Vagina (tissue), 2 donors: ENCODE results near the gene CD47.

ENCODE experiments used
- POLR2AphosphoS5 ChIP-seq, 2 donors: sonication (generic); formaldehyde crosslinking; IDR thresholded peaks; one replicate each; pipeline ENCODE4 v1.9.0; 2017; ENCODE audit warnings: antibody characterized with exemption in 2 of 2, mild to moderate bottlenecking in 2 of 2, low read depth in 1 of 2; ENCODE audit not compliant: insufficient read depth in 1 of 2
- TF ChIP-seq, protein P1 (sequence below), 3 experiments: fragments of 450-650 bp in 2 of 3; fragments of 200-600 bp in 1 of 3; sonication (generic) in 1 of 3; IDR thresholded peaks; one replicate each; pipeline ENCODE4 v1.5.1; 2017 to 2019; ENCODE audit warnings: antibody characterized with exemption in 3 of 3, mild to moderate bottlenecking in 2 of 3, moderate library complexity in 2 of 3

DNA sequence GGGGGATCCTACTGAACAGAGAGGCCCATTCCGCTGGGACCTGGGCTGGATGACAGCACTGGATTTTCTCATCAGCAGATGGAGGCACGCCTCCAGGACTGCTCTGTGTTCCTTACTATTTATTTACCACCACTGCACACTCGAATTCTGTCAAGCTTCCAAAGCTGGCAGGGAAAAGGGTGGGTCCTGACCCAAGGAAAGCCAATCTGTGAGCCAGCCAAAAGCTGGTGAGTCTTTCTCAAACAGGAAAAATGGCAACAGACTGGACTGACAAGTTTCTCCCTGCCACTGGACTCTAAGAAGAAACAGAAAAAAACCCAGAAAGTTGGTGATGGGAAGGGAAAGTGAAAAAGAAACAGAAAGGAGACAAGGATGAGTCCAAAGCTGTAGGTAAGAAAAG lies 37.8 kb downstream of the CD47 start:
- TF ChIP-seq, protein P1, sequence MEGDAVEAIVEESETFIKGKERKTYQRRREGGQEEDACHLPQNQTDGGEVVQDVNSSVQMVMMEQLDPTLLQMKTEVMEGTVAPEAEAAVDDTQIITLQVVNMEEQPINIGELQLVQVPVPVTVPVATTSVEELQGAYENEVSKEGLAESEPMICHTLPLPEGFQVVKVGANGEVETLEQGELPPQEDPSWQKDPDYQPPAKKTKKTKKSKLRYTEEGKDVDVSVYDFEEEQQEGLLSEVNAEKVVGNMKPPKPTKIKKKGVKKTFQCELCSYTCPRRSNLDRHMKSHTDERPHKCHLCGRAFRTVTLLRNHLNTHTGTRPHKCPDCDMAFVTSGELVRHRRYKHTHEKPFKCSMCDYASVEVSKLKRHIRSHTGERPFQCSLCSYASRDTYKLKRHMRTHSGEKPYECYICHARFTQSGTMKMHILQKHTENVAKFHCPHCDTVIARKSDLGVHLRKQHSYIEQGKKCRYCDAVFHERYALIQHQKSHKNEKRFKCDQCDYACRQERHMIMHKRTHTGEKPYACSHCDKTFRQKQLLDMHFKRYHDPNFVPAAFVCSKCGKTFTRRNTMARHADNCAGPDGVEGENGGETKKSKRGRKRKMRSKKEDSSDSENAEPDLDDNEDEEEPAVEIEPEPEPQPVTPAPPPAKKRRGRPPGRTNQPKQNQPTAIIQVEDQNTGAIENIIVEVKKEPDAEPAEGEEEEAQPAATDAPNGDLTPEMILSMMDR (IDR thresholded peaks at IDR 0.05): no peak
- TF ChIP-seq POLR2AphosphoS5 (IDR thresholded peaks at IDR 0.05; ENCODE audit: insufficient read depth in 1 of 2, low read depth in 1 of 2): no peak
